ENCODE measurements around the gene LIMS2.
A peak's percentile ranks its signal among the peaks of the same experiment; 100 is the strongest.

Gene LIMS2

GRCh38 chr2:127656569-127657231 is 18.6 kb downstream of the LIMS2 start:
- DNase-seq, result no peak

GRCh38 chr2:127655209-127656073 is 19.9 kb downstream of the LIMS2 start:
- no peak for DNase-seq

GRCh38 chr2:127654838-127655175 is 20.5 kb downstream of the LIMS2 start:
- no peak for DNase-seq

GRCh38 chr2:127654084-127654837 is 21.1 kb downstream of the LIMS2 start:
- no peak for DNase-seq

- no peak for DNase-seq
Measured at GRCh38 chr2:127653421-127654083, 21.8 kb downstream of the LIMS2 start.

GRCh38 chr2:127652786-127653357 is 22.5 kb downstream of the LIMS2 start:
- no peak for DNase-seq

GRCh38 chr2:127651971-127652550 is 23.3 kb downstream of the LIMS2 start:
- DNase-seq, result no peak

GRCh38 chr2:127651381-127651809 is 23.9 kb downstream of the LIMS2 start:
- no peak for DNase-seq

GRCh38 chr2:127650785-127651380 is 24.4 kb downstream of the LIMS2 start:
- DNase-seq, result no peak

GRCh38 chr2:127650041-127650784 is 25.1 kb downstream of the LIMS2 start:
- no peak for DNase-seq

GRCh38 chr2:127649684-127650040 is 25.7 kb downstream of the LIMS2 start:
- DNase-seq, result peak; percentile 58

- DNase-seq, result no peak
Measured at GRCh38 chr2:127649100-127649611, 26.2 kb downstream of the LIMS2 start.

- DNase-seq, result no peak
Measured at GRCh38 chr2:127648321-127648720, 27.0 kb downstream of the LIMS2 start.

- DNase-seq, result no peak
Measured at GRCh38 chr2:127647242-127648190, 27.8 kb downstream of the LIMS2 start.

- DNase-seq, result no peak
Measured at GRCh38 chr2:127646487-127647241, 28.7 kb downstream of the LIMS2 start.

- DNase-seq, result no peak
Measured at GRCh38 chr2:127645395-127646291, 29.7 kb downstream of the LIMS2 start, which contains the start of gene GPR17. GPR17 (plus strand) TSS chr2:127646153; CDS start chr2:127650736, 4,583 bp downstream.

GRCh38 chr2:127645026-127645394 is 30.3 kb downstream of the LIMS2 start:
- DNase-seq, result no peak
